Activated CD8-positive, alpha-beta T cell treated with anti-CD3 and anti-CD28 coated beads for 36 hours (primary cell): ENCODE measurements around the gene SORL1-AS1.
"Not testable (repeated sequence)": the region's sequence is repeated elsewhere in the genome, so short reads cannot be mapped to it uniquely, and the experiment has no call there.

Source experiments
- ATAC-seq: fragments of 200-7000 bp; cut with Tn5 transposase; one replicate; pipeline ENCODE4 v1.10.0; 2021; ENCODE audit warnings: mild to moderate bottlenecking, moderate library complexity
- CTCF ChIA-PET: fragments of 350-600 bp; sonication (Branson Sonifier 250); formaldehyde crosslinking; loops from one replicate; lab custom pipeline; 2021; ENCODE audit warnings: antibody characterized with exemption; lab: Charles Lee
- POLR2A ChIA-PET: fragments of 350-600 bp; sonication (Branson Sonifier 250); formaldehyde crosslinking; loops from one replicate; lab custom pipeline; 2021; ENCODE audit warnings: antibody characterized with exemption; lab: Charles Lee
- DNase-seq: peaks from one replicate; pipeline ENCODE4 v3.0.0-alpha.2; 2020
- H3K27ac Mint-ChIP-seq: one replicate; pipeline ENCODE4 v1.8.0; 2021; ENCODE audit warnings: mild to moderate bottlenecking, mixed read lengths
- H3K27me3 Mint-ChIP-seq: one replicate; pipeline ENCODE4 v1.8.0; 2021; ENCODE audit warnings: mixed read lengths
- H3K36me3 Mint-ChIP-seq: one replicate; pipeline ENCODE4 v1.8.0; 2021; ENCODE audit warnings: low read depth, mixed read lengths
- H3K4me1 Mint-ChIP-seq: one replicate; pipeline ENCODE4 v1.8.0; 2021; ENCODE audit warnings: low read depth, mixed read lengths
- H3K4me3 Mint-ChIP-seq: one replicate; pipeline ENCODE4 v1.8.0; 2021; ENCODE audit warnings: mild to moderate bottlenecking, moderate library complexity, mixed read lengths
- H3K9me3 Mint-ChIP-seq: one replicate; pipeline ENCODE4 v1.8.0; 2021; ENCODE audit warnings: mixed read lengths
- intact Hi-C: fragments of 100-400 bp; cut with micrococcal nuclease; formaldehyde crosslinking; loops from one replicate; pipeline ENCODE4 v1.10.0; 2022
- TF ChIP-seq, protein P1 (sequence below): fragments of 200-600 bp; IDR thresholded peaks from one replicate; pipeline ENCODE4 v1.8.0; 2022; ENCODE audit warnings: antibody characterized with exemption, mild to moderate bottlenecking

Gene SORL1-AS1

DNA sequence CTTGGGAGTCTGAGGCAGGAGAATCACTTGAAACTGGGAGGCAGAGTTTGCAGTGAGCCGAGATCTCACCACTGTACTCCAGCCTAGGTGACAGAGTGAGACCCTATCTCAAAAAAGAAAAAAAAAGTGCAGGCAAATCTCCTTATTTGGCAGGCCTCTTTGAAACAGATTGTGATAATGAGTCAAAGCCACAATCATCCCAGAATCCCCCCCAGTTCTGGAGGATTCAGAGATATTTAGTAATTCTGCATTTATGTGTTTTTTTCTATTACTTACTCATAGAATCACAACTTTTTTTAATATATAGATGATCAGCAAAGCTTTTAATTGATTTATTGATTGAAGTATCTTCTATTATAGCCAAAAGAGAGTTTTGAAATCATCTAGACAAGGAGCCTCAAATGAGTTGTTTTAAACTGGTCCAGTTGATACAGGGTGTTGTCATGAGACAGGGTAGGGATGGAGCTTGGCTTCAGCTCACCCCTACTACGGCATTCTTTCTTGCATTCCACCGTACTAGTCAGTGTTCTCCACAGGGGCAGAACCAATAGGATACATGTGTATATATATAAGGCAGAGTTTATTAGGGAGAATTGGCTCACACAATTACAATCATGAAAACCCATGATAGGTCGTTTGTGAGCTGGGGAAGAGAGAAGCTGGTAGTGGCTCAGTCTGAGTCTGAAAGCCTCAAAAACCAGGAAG, 39.9 kb downstream of the SORL1-AS1 start:
- intact Hi-C loops: no loop called here
- no peaks in the 10 kb centered on the region for H3K27me3 Mint-ChIP-seq
- CTCF ChIA-PET: interaction anchor here (0.9 kb wide), 1 partner anchor 7 kb away, joined by 3 read pairs; no protein-coding TSS in a partner anchor
- H3K36me3 Mint-ChIP-seq: no peaks in the 10 kb centered on the region
- POLR2A ChIA-PET: interaction anchor here (0.6 kb wide), 1 partner anchor 10 kb away, joined by 3 read pairs; no protein-coding TSS in a partner anchor
- peaks cover 25% of the 10 kb centered on the region for H3K4me1 Mint-ChIP-seq
- no peak for DNase-seq
- H3K4me3 Mint-ChIP-seq: no peak overlapping the region
- TF ChIP-seq, protein P1, sequence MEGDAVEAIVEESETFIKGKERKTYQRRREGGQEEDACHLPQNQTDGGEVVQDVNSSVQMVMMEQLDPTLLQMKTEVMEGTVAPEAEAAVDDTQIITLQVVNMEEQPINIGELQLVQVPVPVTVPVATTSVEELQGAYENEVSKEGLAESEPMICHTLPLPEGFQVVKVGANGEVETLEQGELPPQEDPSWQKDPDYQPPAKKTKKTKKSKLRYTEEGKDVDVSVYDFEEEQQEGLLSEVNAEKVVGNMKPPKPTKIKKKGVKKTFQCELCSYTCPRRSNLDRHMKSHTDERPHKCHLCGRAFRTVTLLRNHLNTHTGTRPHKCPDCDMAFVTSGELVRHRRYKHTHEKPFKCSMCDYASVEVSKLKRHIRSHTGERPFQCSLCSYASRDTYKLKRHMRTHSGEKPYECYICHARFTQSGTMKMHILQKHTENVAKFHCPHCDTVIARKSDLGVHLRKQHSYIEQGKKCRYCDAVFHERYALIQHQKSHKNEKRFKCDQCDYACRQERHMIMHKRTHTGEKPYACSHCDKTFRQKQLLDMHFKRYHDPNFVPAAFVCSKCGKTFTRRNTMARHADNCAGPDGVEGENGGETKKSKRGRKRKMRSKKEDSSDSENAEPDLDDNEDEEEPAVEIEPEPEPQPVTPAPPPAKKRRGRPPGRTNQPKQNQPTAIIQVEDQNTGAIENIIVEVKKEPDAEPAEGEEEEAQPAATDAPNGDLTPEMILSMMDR: no peak
- no peaks in the 10 kb centered on the region for H3K9me3 Mint-ChIP-seq
- no peak overlapping the region for H3K27ac Mint-ChIP-seq
- ATAC-seq: no peak

DNA sequence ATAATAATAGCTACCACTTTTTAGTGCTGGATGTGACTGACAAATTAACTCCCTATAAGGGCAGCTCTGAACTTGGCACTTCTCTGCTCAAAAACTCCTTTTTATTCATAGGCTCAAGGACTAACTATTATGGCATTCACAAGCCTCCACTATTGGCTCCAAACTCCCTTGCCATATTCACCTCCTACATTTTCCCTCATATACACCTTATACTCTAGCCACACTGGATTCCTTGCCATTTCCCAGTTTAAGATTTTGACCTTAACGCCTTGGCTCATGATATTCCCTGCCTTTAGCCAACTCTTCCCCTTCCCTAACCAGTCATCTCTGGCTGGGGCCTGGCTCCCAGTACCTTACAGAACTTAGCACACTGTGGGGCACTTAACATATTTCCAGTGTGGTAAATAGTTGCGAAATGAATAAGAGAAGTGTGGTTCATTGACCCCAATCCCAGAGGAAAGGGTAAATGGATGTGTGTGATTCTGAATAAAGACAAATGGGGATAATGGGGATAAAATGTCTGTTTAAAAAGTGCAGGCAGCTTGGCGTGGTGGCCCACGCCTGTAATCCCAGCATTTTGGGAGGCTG, 40.7 kb downstream of the SORL1-AS1 start:
- intact Hi-C loops: no loop called here
- ChIA-PET POLR2A (interaction anchor here (0.6 to 0.9 kb wide), 2 partner anchors 9 to 86 kb away, joined by 3 read pairs; no protein-coding TSS in a partner anchor), CTCF (interaction anchor here (1.1 kb wide), 1 partner anchor 8 kb away, joined by 3 read pairs; no protein-coding TSS in a partner anchor)
- no peak for DNase-seq
- ATAC-seq: no peak
- H3K4me3 Mint-ChIP-seq: no peak overlapping the region
- no peaks in the 10 kb centered on the region for H3K9me3 Mint-ChIP-seq
- H3K27me3 Mint-ChIP-seq: no peaks in the 10 kb centered on the region
- no peaks in the 10 kb centered on the region for H3K36me3 Mint-ChIP-seq
- TF ChIP-seq, protein P1: no peak
- H3K27ac Mint-ChIP-seq: no peak overlapping the region
- H3K4me1 Mint-ChIP-seq: peaks cover 19% of the 10 kb centered on the region

DNA sequence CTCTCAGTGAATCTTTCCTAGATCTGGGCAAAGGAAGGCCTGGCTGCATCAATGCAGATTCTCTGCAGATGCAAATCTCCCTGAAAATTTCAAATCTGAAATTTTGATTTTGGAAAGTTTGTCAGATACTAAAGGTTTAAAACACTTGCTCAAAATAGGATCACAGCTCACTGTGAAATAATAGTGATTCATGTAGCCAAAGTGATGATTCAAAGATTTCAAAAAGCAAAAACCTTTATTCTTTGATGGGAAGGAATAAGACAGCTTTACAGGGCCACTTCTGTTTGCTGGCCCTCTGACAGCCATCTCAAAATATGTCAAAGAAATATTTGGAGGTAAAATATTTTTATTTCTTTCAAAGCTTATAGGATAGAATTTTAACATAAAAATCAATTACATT, 41.4 kb downstream of the SORL1-AS1 start:
- H3K27ac Mint-ChIP-seq: not testable (repeated sequence)

DNA sequence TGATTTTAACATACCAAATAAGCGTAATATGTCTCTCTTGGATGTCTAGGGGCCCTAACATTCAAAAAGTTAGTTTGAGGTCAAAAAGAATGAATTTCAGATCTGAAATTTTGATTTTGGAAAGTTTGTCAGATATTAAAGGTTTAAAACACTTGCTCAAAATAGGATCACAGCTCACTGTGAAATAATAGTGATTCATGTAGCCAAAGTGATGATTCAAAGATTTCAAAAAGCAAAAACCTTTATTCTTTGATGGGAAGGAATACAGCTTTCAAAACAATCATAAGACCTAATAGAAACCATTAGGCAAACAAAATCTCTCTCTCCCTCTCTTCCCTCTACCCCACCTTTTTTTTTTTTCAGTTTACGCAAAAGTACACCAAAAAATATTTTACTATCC, 42.7 kb downstream of the SORL1-AS1 start:
- H3K4me1 Mint-ChIP-seq, intact Hi-C loops, H3K4me3 Mint-ChIP-seq, H3K27me3 Mint-ChIP-seq, DNase-seq, POLR2A ChIA-PET, H3K27ac Mint-ChIP-seq, H3K36me3 Mint-ChIP-seq, H3K9me3 Mint-ChIP-seq, CTCF ChIA-PET, ATAC-seq: not testable (repeated sequence)

More for the DNA sequence above, 41.4 kb downstream of the SORL1-AS1 start:
- POLR2A ChIA-PET: interaction anchor here (0.9 kb wide), 1 partner anchor 86 kb away, joined by 3 read pairs; no protein-coding TSS in a partner anchor
- H3K4me3 Mint-ChIP-seq, DNase-seq, intact Hi-C loops, H3K36me3 Mint-ChIP-seq, ATAC-seq, H3K9me3 Mint-ChIP-seq, H3K27me3 Mint-ChIP-seq: not testable (repeated sequence)
- CTCF ChIA-PET: interaction anchor here (1.1 kb wide), 1 partner anchor 9 kb away, joined by 3 read pairs; no protein-coding TSS in a partner anchor
- peaks cover 16% of the 10 kb centered on the region for H3K4me1 Mint-ChIP-seq

DNA sequence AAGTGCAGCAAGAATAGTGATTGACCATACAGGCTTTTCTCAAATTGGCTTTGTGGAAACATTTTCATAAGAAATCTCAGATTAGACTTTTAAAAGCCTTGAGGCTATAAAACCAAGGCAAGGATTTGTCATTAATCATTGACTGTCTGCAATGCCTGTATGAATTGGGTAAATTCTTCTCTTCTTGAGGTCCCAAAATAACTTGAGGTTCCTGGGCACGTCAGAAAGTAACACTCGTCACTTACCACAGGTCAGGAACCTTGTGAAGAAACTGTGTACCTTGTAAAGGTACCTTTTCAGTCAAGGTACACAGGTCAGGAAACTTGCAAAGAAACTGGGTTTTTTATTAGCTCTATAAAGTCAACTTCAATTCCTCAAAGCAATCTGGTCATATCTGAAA, 43.9 kb downstream of the SORL1-AS1 start:
- no peaks in the 10 kb centered on the region for H3K36me3 Mint-ChIP-seq
- no peak for DNase-seq
- no peaks in the 10 kb centered on the region for H3K27me3 Mint-ChIP-seq
- no peak overlapping the region for H3K4me3 Mint-ChIP-seq
- peaks cover 7% of the 10 kb centered on the region for H3K4me1 Mint-ChIP-seq
- POLR2A ChIA-PET: no interaction called here
- CTCF ChIA-PET: interaction anchor here (0.9 to 1.6 kb wide), 3 partner anchors 9 to 24 kb away, joined by 3 to 5 read pairs (median 3); no protein-coding TSS in a partner anchor
- H3K9me3 Mint-ChIP-seq: no peaks in the 10 kb centered on the region
- TF ChIP-seq, protein P1: no peak
- no peak for ATAC-seq
- no peak overlapping the region for H3K27ac Mint-ChIP-seq
- intact Hi-C loops: no loop called here
